HG03025 (cell line): ENCODE results near the gene NPS.

Experiments used
- ATAC-seq: cut with Tn5 transposase; IDR thresholded peaks from one replicate; pipeline ENCODE4 v1.9.1; 2021; ENCODE audit warnings: mild to moderate bottlenecking, moderate library complexity; ENCODE audit not compliant: unreplicated experiment, low FRiP score

NPS gene

GRCh38 chr10:127549009-127549408, at the start of gene NPS:
Gene NPS, plus strand, starts transcription at chr10:127549309. Its CDS starts 60 bp downstream, at chr10:127549369.
- no peak for ATAC-seq

GRCh38 chr10:127500127-127500526, 49.0 kb upstream of the NPS start:
- ATAC-seq = no peak

- ATAC-seq = no peak
Measured at GRCh38 chr10:127506094-127506493, 43.0 kb upstream of the NPS start.

GRCh38 chr10:127522298-127522697, 26.8 kb upstream of the NPS start:
- ATAC-seq = no peak

GRCh38 chr10:127523476-127523875, 25.6 kb upstream of the NPS start:
- no peak for ATAC-seq

GRCh38 chr10:127524229-127524628, 24.9 kb upstream of the NPS start:
- no peak for ATAC-seq

GRCh38 chr10:127524908-127525665, 24.0 kb upstream of the NPS start:
- no peak for ATAC-seq

- no peak for ATAC-seq
Measured at GRCh38 chr10:127525686-127526085, 23.4 kb upstream of the NPS start.

- no peak for ATAC-seq
Measured at GRCh38 chr10:127526161-127526560, 22.9 kb upstream of the NPS start.

GRCh38 chr10:127527320-127527719, 21.8 kb upstream of the NPS start:
- no peak for ATAC-seq

GRCh38 chr10:127527891-127528290, 21.2 kb upstream of the NPS start:
- ATAC-seq = no peak

- ATAC-seq = no peak
Measured at GRCh38 chr10:127532193-127532592, 16.9 kb upstream of the NPS start.

GRCh38 chr10:127532659-127533058, 16.4 kb upstream of the NPS start:
- no peak for ATAC-seq

GRCh38 chr10:127534074-127534473, 15.0 kb upstream of the NPS start:
- no peak for ATAC-seq

GRCh38 chr10:127534496-127534895, 14.6 kb upstream of the NPS start:
- ATAC-seq = no peak

- ATAC-seq = no peak
Measured at GRCh38 chr10:127535802-127536515, 13.2 kb upstream of the NPS start.

GRCh38 chr10:127536972-127537760, 11.9 kb upstream of the NPS start:
- ATAC-seq = no peak

- no peak for ATAC-seq
Measured at GRCh38 chr10:127537924-127538323, 11.2 kb upstream of the NPS start.

- ATAC-seq = no peak
Measured at GRCh38 chr10:127548022-127548421, 1.1 kb upstream of the NPS start.

GRCh38 chr10:127550861-127551260, 1.8 kb downstream of the NPS start:
- no peak for ATAC-seq

GRCh38 chr10:127552446-127552845, 3.3 kb downstream of the NPS start:
- no peak for ATAC-seq
